HG03039 (cell line): ENCODE results near the gene MYLK.
"Not testable (repeated sequence)": the region's sequence is repeated elsewhere in the genome, so short reads cannot be mapped to it uniquely, and the experiment has no call there.

Source experiments
- ATAC-seq: cut with Tn5 transposase; IDR thresholded peaks from one replicate; pipeline ENCODE4 v1.9.1; 2021; ENCODE audit warnings: mild to moderate bottlenecking, moderate library complexity; ENCODE audit not compliant: unreplicated experiment

MYLK gene

GRCh38 chr3:123606527-123606926 lies 277.6 kb downstream of the MYLK start:
- no peak for ATAC-seq

- peak; percentile 69 for ATAC-seq
Observed at GRCh38 chr3:123605789-123606234, 278.3 kb downstream of the MYLK start.

- not testable (repeated sequence) for ATAC-seq
Observed at GRCh38 chr3:123603153-123603552, 281.0 kb downstream of the MYLK start.

- no peak for ATAC-seq
Observed at GRCh38 chr3:123602325-123602724, 281.8 kb downstream of the MYLK start.

- ATAC-seq: not testable (repeated sequence)
Observed at GRCh38 chr3:123600863-123601262, 283.3 kb downstream of the MYLK start.

GRCh38 chr3:123597561-123597960 lies 286.6 kb downstream of the MYLK start:
- no peak for ATAC-seq

GRCh38 chr3:123595396-123596180 lies 288.5 kb downstream of the MYLK start:
- ATAC-seq: no peak

GRCh38 chr3:123593381-123593780 lies 290.8 kb downstream of the MYLK start:
- no peak for ATAC-seq

- no peak for ATAC-seq
Observed at GRCh38 chr3:123590685-123591450, 293.3 kb downstream of the MYLK start.

GRCh38 chr3:123587401-123587800 lies 296.7 kb downstream of the MYLK start:
- ATAC-seq: no peak

- no peak for ATAC-seq
Observed at GRCh38 chr3:123586968-123587367, 297.2 kb downstream of the MYLK start.

GRCh38 chr3:123586131-123586530 lies 298.0 kb downstream of the MYLK start:
- ATAC-seq: no peak

GRCh38 chr3:123584988-123585937 lies 298.9 kb downstream of the MYLK start, which contains the start of gene HACD2:
TSS of gene HACD2 (minus strand) at chr3:123585053. CDS start at chr3:123585027, 26 bp downstream.
- peak; percentile 94 for ATAC-seq

- peak; percentile 33 for ATAC-seq
Observed at GRCh38 chr3:123584284-123584987, 299.7 kb downstream of the MYLK start.

GRCh38 chr3:123583561-123583960 lies 300.6 kb downstream of the MYLK start:
- ATAC-seq: no peak

- no peak for ATAC-seq
Observed at GRCh38 chr3:123582315-123582714, 301.8 kb downstream of the MYLK start.

- ATAC-seq: no peak
Observed at GRCh38 chr3:123576122-123576521, 308.0 kb downstream of the MYLK start.

- no peak for ATAC-seq
Observed at GRCh38 chr3:123571973-123572365, 312.2 kb downstream of the MYLK start.

- no peak for ATAC-seq
Observed at GRCh38 chr3:123571264-123571972, 312.7 kb downstream of the MYLK start.

GRCh38 chr3:123568875-123569274 lies 315.3 kb downstream of the MYLK start:
- no peak for ATAC-seq
